Effector CD8-positive, alpha-beta T cell (primary cell): ENCODE measurements around the gene NNAT.
A peak's percentile ranks its signal among the peaks of the same experiment; 100 is the strongest.
"Not testable (repeated sequence)": the region's sequence is repeated elsewhere in the genome, so short reads cannot be mapped to it uniquely, and the experiment has no call there.

Source experiments
- DNase-seq: peaks from one replicate; lab custom pipeline; 2025; lab: John Stamatoyannopoulos, UW

Gene NNAT

GRCh38 chr20:37524859-37525708 is 4.0 kb downstream of the NNAT start:
- no peak for DNase-seq

GRCh38 chr20:37525810-37526209 is 4.8 kb downstream of the NNAT start:
- no peak for DNase-seq

- no peak for DNase-seq
Measured at GRCh38 chr20:37526238-37526838, 5.3 kb downstream of the NNAT start.

GRCh38 chr20:37526839-37527637 is 6.0 kb downstream of the NNAT start:
- DNase-seq = no peak

- DNase-seq = peak; percentile 89
Measured at GRCh38 chr20:37527638-37528445, 6.8 kb downstream of the NNAT start, which contains the start of gene BLCAP. BLCAP (minus strand) TSS chr20:37527876; CDS start chr20:37519174, 8,702 bp downstream.

GRCh38 chr20:37528446-37529213 is 7.6 kb downstream of the NNAT start:
- no peak for DNase-seq

- no peak for DNase-seq
Measured at GRCh38 chr20:37529214-37529967, 8.3 kb downstream of the NNAT start.

- DNase-seq = no peak
Measured at GRCh38 chr20:37529968-37530600, 9.0 kb downstream of the NNAT start.

GRCh38 chr20:37530696-37531095 is 9.6 kb downstream of the NNAT start:
- no peak for DNase-seq

- no peak for DNase-seq
Measured at GRCh38 chr20:37531856-37532255, 10.8 kb downstream of the NNAT start.

- no peak for DNase-seq
Measured at GRCh38 chr20:37533154-37533715, 12.2 kb downstream of the NNAT start.

- DNase-seq = peak; percentile 13
Measured at GRCh38 chr20:37534401-37535157, 13.5 kb downstream of the NNAT start.

- DNase-seq = no peak
Measured at GRCh38 chr20:37535443-37536132, 14.5 kb downstream of the NNAT start.

- DNase-seq = no peak
Measured at GRCh38 chr20:37537505-37537904, 16.5 kb downstream of the NNAT start.

GRCh38 chr20:37538003-37538402 is 17.0 kb downstream of the NNAT start:
- DNase-seq = no peak

- DNase-seq = no peak
Measured at GRCh38 chr20:37539424-37539823, 18.4 kb downstream of the NNAT start.

GRCh38 chr20:37540001-37540400 is 19.0 kb downstream of the NNAT start:
- DNase-seq = no peak

- not testable (repeated sequence) for DNase-seq
Measured at GRCh38 chr20:37540838-37541237, 19.8 kb downstream of the NNAT start.
